ENCODE results near the gene ZNF549.
"Not testable (repeated sequence)": the region's sequence is repeated elsewhere in the genome, so short reads cannot be mapped to it uniquely, and the experiment has no call there.

Gene ZNF549

DNA sequence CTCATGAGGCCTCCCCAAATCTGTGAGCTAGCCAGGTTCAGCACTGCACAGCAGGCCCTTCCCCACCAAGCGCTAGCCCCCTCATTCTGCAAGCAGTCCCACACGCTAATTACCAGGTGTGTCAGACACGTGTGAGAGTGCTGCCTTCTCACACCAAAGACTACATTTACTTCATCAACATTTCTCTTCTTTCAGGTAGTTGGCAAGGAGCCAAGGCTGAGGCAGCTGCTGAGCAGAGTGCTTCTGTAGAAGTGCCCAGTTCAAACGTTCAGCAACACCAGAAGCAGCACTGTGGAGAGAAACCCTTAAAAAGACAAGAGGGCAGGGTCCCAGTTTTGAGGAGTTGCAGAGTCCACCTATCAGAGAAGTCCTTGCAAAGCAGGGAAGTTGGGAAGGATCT is 21.0 kb upstream of the ZNF549 start:
- Histone ChIP-seq H4K20me1 (ENCODE audit: low read depth, low read length) (no peaks in the 10 kb centered on the region), H3F3A (ENCODE audit: insufficient read depth) (no peaks in the 10 kb centered on the region), H2AFZ (ENCODE audit: low read depth, low read length, severe bottlenecking) (no peak overlapping the region), H3K27me3 (ENCODE audit: low read length) (no peaks in the 10 kb centered on the region), H3K9ac (ENCODE audit: low read length) (no peak overlapping the region), H3K4me2 (ENCODE audit: low read depth, low read length, poor library complexity, severe bottlenecking) (no peak overlapping the region), H3K4me3 (ENCODE audit: insufficient read depth, low read length, poor library complexity, severe bottlenecking) (no peak overlapping the region), H3K9me2 (replicated peaks; ENCODE audit: insufficient read depth, low read length) (no peaks in the 10 kb centered on the region), H3K27ac (ENCODE audit: low read depth, low read length) (no peak overlapping the region), H3K79me2 (ENCODE audit: insufficient read depth, low read length) (peaks cover 7% of the 10 kb centered on the region; the same call in 1 of the 2 replicates), H3K9me3 (ENCODE audit: insufficient read depth, low read length) (no peaks in the 10 kb centered on the region; the same call in 1 of the 2 replicates), H3K36me3 (ENCODE audit: low read length) (peaks cover 26% of the 10 kb centered on the region)
- TF ChIP-seq, protein P1, sequence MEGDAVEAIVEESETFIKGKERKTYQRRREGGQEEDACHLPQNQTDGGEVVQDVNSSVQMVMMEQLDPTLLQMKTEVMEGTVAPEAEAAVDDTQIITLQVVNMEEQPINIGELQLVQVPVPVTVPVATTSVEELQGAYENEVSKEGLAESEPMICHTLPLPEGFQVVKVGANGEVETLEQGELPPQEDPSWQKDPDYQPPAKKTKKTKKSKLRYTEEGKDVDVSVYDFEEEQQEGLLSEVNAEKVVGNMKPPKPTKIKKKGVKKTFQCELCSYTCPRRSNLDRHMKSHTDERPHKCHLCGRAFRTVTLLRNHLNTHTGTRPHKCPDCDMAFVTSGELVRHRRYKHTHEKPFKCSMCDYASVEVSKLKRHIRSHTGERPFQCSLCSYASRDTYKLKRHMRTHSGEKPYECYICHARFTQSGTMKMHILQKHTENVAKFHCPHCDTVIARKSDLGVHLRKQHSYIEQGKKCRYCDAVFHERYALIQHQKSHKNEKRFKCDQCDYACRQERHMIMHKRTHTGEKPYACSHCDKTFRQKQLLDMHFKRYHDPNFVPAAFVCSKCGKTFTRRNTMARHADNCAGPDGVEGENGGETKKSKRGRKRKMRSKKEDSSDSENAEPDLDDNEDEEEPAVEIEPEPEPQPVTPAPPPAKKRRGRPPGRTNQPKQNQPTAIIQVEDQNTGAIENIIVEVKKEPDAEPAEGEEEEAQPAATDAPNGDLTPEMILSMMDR (IDR thresholded peaks at IDR 0.05; ENCODE audit: insufficient read depth, low read length, poor library complexity, severe bottlenecking) = no peak
- TF ChIP-seq EZH2phosphoT487 (conservative IDR thresholded peaks at IDR 0.05; ENCODE audit: low read length) = no peak

DNA sequence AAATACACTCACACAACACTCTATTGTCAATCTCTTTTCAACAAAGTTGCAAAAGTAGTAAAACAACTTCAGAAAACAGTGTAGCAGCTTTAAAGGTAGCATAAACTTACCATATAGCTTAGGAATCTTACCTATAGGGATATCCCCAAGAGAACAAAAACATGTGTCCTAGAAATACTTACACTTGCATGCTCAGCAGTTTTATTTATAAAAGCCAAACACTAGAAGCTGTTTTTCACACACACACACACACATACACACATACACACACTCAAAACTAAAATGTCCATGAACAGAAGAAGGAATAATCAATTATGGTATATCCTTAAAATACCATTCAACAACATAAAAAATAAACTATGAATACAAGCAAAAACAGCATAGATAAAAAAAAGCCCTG is 15.7 kb upstream of the ZNF549 start:
- Histone ChIP-seq H3K4me3 (ENCODE audit: insufficient read depth, low read length, poor library complexity, severe bottlenecking) (no peak overlapping the region), H2AFZ (ENCODE audit: low read depth, low read length, severe bottlenecking) (no peak overlapping the region), H3K9ac (ENCODE audit: low read length) (no peak overlapping the region), H3K36me3 (ENCODE audit: low read length) (peaks cover 30% of the 10 kb centered on the region), H3K9me2 (replicated peaks; ENCODE audit: insufficient read depth, low read length) (no peaks in the 10 kb centered on the region), H3K4me2 (ENCODE audit: low read depth, low read length, poor library complexity, severe bottlenecking) (no peak overlapping the region), H4K20me1 (ENCODE audit: low read depth, low read length) (no peaks in the 10 kb centered on the region), H3K27ac (ENCODE audit: low read depth, low read length) (no peak overlapping the region), H3F3A (ENCODE audit: insufficient read depth) (no peaks in the 10 kb centered on the region), H3K9me3 (ENCODE audit: insufficient read depth, low read length) (peaks cover 27% of the 10 kb centered on the region; the same call in 1 of the 2 replicates), H3K27me3 (ENCODE audit: low read length) (no peaks in the 10 kb centered on the region), H3K79me2 (ENCODE audit: insufficient read depth, low read length) (no peaks in the 10 kb centered on the region)
- TF ChIP-seq EZH2phosphoT487 (conservative IDR thresholded peaks at IDR 0.05; ENCODE audit: low read length) = no peak

DNA sequence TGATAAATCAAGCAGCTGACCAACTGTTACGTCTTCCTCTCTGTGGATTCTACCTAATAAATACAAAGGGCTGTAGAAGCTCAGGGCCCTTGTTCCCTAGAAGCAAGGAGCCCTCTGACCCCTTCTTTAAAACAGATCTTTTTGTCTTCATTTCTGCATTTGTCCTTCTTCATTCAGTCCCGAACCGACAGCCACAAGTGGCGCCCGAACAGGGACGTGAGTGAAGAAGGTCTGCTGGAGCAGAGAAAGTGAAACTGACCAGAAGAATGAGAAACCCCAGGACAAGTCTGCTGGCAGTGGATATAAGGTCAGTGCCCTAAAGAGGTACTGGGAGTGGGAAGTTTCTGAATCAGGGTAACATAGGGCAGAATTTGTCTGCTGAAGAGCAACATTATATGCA is 14.3 kb upstream of the ZNF549 start:
- Histone ChIP-seq H4K20me1 (ENCODE audit: low read depth, low read length) (no peaks in the 10 kb centered on the region), H3F3A (ENCODE audit: insufficient read depth) (no peaks in the 10 kb centered on the region), H3K9me2 (replicated peaks; ENCODE audit: insufficient read depth, low read length) (no peaks in the 10 kb centered on the region), H3K27ac (ENCODE audit: low read depth, low read length) (no peak overlapping the region), H3K27me3 (ENCODE audit: low read length) (no peaks in the 10 kb centered on the region), H3K79me2 (ENCODE audit: insufficient read depth, low read length) (no peaks in the 10 kb centered on the region), H3K4me3 (ENCODE audit: insufficient read depth, low read length, poor library complexity, severe bottlenecking) (no peak overlapping the region), H2AFZ (ENCODE audit: low read depth, low read length, severe bottlenecking) (no peak overlapping the region), H3K36me3 (ENCODE audit: low read length) (peaks cover 21% of the 10 kb centered on the region), H3K9ac (ENCODE audit: low read length) (no peak overlapping the region), H3K9me3 (ENCODE audit: insufficient read depth, low read length) (peaks cover 27% of the 10 kb centered on the region; the same call in 1 of the 2 replicates), H3K4me2 (ENCODE audit: low read depth, low read length, poor library complexity, severe bottlenecking) (no peak overlapping the region)
- TF ChIP-seq, protein P1 (IDR thresholded peaks at IDR 0.05; ENCODE audit: insufficient read depth, low read length, poor library complexity, severe bottlenecking) = no peak
- no peak for TF ChIP-seq EZH2phosphoT487 (conservative IDR thresholded peaks at IDR 0.05; ENCODE audit: low read length)

DNA sequence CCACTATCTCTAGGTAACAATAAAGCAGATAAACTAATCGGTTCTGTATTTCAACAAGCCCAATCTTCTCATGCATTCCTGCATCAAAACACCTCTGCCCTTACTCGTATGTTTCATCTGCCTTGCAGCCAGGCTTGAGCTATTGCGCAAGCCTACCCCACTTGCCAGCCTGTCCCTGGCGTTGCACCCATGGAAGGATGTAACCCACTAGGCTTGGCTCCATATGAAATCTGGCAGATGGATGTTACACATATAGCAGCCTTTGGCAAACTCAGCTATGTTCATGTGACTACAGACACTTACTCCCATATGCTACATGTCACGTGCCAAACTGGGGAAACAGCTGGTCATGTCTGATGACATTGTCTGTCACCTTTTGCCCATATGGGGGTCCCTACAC is 11.9 kb upstream of the ZNF549 start:
- Histone ChIP-seq H3F3A (ENCODE audit: insufficient read depth) (no peaks in the 10 kb centered on the region), H2AFZ (ENCODE audit: low read depth, low read length, severe bottlenecking) (no peak overlapping the region), H3K27me3 (ENCODE audit: low read length) (no peaks in the 10 kb centered on the region), H3K4me3 (ENCODE audit: insufficient read depth, low read length, poor library complexity, severe bottlenecking) (no peak overlapping the region), H3K9me2 (replicated peaks; ENCODE audit: insufficient read depth, low read length) (no peaks in the 10 kb centered on the region), H3K79me2 (ENCODE audit: insufficient read depth, low read length) (no peaks in the 10 kb centered on the region), H3K9ac (ENCODE audit: low read length) (no peak overlapping the region), H3K27ac (ENCODE audit: low read depth, low read length) (no peak overlapping the region), H4K20me1 (ENCODE audit: low read depth, low read length) (no peaks in the 10 kb centered on the region), H3K9me3 (ENCODE audit: insufficient read depth, low read length) (peaks cover 27% of the 10 kb centered on the region; the same call in 1 of the 2 replicates), H3K4me2 (ENCODE audit: low read depth, low read length, poor library complexity, severe bottlenecking) (no peak overlapping the region), H3K36me3 (ENCODE audit: low read length) (peaks cover 9% of the 10 kb centered on the region; the same call in 1 of the 2 replicates)
- no peak for TF ChIP-seq EZH2phosphoT487 (conservative IDR thresholded peaks at IDR 0.05; ENCODE audit: low read length)
- TF ChIP-seq, protein P1 (IDR thresholded peaks at IDR 0.05; ENCODE audit: insufficient read depth, low read length, poor library complexity, severe bottlenecking) = no peak

DNA sequence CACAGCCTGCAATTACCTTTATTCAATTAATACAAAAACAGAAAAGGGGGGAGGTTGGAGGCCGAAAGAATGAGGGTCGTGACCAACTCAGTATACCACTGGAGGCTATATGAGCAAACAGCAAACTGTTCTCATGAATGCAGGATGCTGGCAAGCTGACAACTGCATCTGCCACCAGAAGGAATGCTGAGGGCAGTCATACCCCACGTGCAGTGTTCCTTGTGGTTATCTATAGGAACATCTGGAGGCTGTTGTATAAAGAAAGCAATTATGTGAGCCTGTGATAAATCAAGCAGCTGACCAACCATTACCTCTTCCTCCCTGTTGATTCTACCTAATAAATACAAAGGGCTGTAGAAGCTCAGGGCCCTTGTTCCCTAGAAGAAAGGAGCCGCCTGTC is 9.1 kb upstream of the ZNF549 start:
- H3K27ac ChIP-seq (ENCODE audit: low read depth, low read length); H4K20me1 ChIP-seq (ENCODE audit: low read depth, low read length); H3K36me3 ChIP-seq (ENCODE audit: low read length); H3K9ac ChIP-seq (ENCODE audit: low read length); H2AFZ ChIP-seq (ENCODE audit: low read depth, low read length, severe bottlenecking); H3K4me2 ChIP-seq (ENCODE audit: low read depth, low read length, poor library complexity, severe bottlenecking); H3K79me2 ChIP-seq (ENCODE audit: insufficient read depth, low read length); H3K4me3 ChIP-seq (ENCODE audit: insufficient read depth, low read length, poor library complexity, severe bottlenecking); H3F3A ChIP-seq (ENCODE audit: insufficient read depth); H3K9me2 ChIP-seq (replicated peaks; ENCODE audit: insufficient read depth, low read length); H3K27me3 ChIP-seq (ENCODE audit: low read length): not testable (repeated sequence)
- peaks cover 14% of the 10 kb centered on the region; the same call in 1 of the 2 replicates for H3K9me3 ChIP-seq (ENCODE audit: insufficient read depth, low read length)
